Hematopoietic multipotent progenitor cell treated with erythropoietin and hydrocortisone succinate and interleukin-3 and kit ligand, for 6 days (in vitro differentiated cells): ENCODE data around the gene FRMD4A.

Experiments used
- DNase-seq: peaks from one replicate; pipeline ENCODE4 v3.0.0-alpha.2; 2015

The FRMD4A gene

GRCh38 chr10:14330388-14331061 lies at the start of gene FRMD4A:
FRMD4A (minus strand) TSS chr10:14330924.
- DNase-seq = no peak

GRCh38 chr10:14379556-14380280 lies 49.0 kb upstream of the FRMD4A start:
- no peak for DNase-seq

- no peak for DNase-seq
These were observed 47.8 kb upstream of the FRMD4A start for GRCh38 chr10:14378387-14378960.

- no peak for DNase-seq
These were observed 47.0 kb upstream of the FRMD4A start for GRCh38 chr10:14377591-14378175.

GRCh38 chr10:14374745-14375445 lies 44.2 kb upstream of the FRMD4A start:
- no peak for DNase-seq

- DNase-seq = no peak
These were observed 41.9 kb upstream of the FRMD4A start for GRCh38 chr10:14372606-14373005.

- no peak for DNase-seq
These were observed 40.9 kb upstream of the FRMD4A start for GRCh38 chr10:14371581-14371980.

GRCh38 chr10:14370894-14371293 lies 40.2 kb upstream of the FRMD4A start:
- DNase-seq = no peak

GRCh38 chr10:14369906-14370305 lies 39.2 kb upstream of the FRMD4A start:
- no peak for DNase-seq

GRCh38 chr10:14366760-14367159 lies 36.0 kb upstream of the FRMD4A start:
- DNase-seq = no peak

- DNase-seq = no peak
These were observed 34.5 kb upstream of the FRMD4A start for GRCh38 chr10:14365266-14365665.

GRCh38 chr10:14362104-14362503 lies 31.4 kb upstream of the FRMD4A start:
- DNase-seq = no peak

GRCh38 chr10:14360961-14361360 lies 30.2 kb upstream of the FRMD4A start:
- DNase-seq = no peak

GRCh38 chr10:14360515-14360914 lies 29.8 kb upstream of the FRMD4A start:
- DNase-seq = no peak

GRCh38 chr10:14358886-14359573 lies 28.3 kb upstream of the FRMD4A start:
- DNase-seq = no peak

GRCh38 chr10:14356921-14357320 lies 26.2 kb upstream of the FRMD4A start:
- no peak for DNase-seq

GRCh38 chr10:14355750-14356149 lies 25.0 kb upstream of the FRMD4A start:
- DNase-seq = no peak

- DNase-seq = no peak
These were observed 22.7 kb upstream of the FRMD4A start for GRCh38 chr10:14353291-14353913.

GRCh38 chr10:14350006-14350405 lies 19.3 kb upstream of the FRMD4A start:
- no peak for DNase-seq

- DNase-seq = no peak
These were observed 18.4 kb upstream of the FRMD4A start for GRCh38 chr10:14349081-14349480.

- no peak for DNase-seq
These were observed 14.5 kb upstream of the FRMD4A start for GRCh38 chr10:14345262-14345661.
